OCI-LY7 (cell line): ENCODE measurements around the gene EFNA2. TPM values are rescaled to one million over a fixed set of nuclear protein-coding genes. Genes with fewer than 3 reads are reported as not detected.

ENCODE experiments used
- BruUV-seq: library from RNA; stranded (reverse); fragments of 400-500 nt; replicated peaks from 2 replicates; lab custom pipeline; 2021; lab: Mats Ljungman, UMichigan
- CTCF ChIA-PET: fragments of 300-600 bp; sonication (Branson Sonifier 250); formaldehyde crosslinking; loops from one replicate; lab custom pipeline; 2022; ENCODE audit warnings: antibody characterized with exemption; ENCODE audit not compliant: unreplicated experiment; lab: Charles Lee
- POLR2A ChIA-PET: fragments of 300-600 bp; sonication (Branson Sonifier 250); formaldehyde crosslinking; loops from one replicate; lab custom pipeline; 2022; ENCODE audit warnings: antibody characterized with exemption; lab: Charles Lee
- DNase-seq: peaks from one replicate; pipeline ENCODE4 v3.0.0-alpha.2; 2015; ENCODE audit warnings: low spot score
- H2AFZ ChIP-seq: fragments of 200-600 bp; sonication (generic), shearing (Covaris generic); 2 replicates; pipeline ENCODE4 v1.6.1; 2014; ENCODE audit warnings: mild to moderate bottlenecking, antibody characterized with exemption, low read length, moderate library complexity
- H3K27ac ChIP-seq: fragments of 200-600 bp; sonication (generic); 2 replicates; pipeline ENCODE4 v1.5.1; 2014; ENCODE audit warnings: mixed run types, low read depth, mild to moderate bottlenecking, moderate library complexity, low read length, inconsistent platforms; ENCODE audit not compliant: poor library complexity, severe bottlenecking
- H3K36me3 ChIP-seq: fragments of 200-600 bp; sonication (generic); 2 replicates; pipeline ENCODE4 v1.6.1; 2014; ENCODE audit warnings: mild to moderate bottlenecking, antibody characterized with exemption, low read length, moderate library complexity, mixed read lengths; ENCODE audit not compliant: insufficient read depth
- H3K4me1 ChIP-seq: fragments of 200-600 bp; sonication (generic); 2 replicates; pipeline ENCODE4 v1.5.1; 2014; ENCODE audit warnings: mild to moderate bottlenecking, low read length; ENCODE audit not compliant: insufficient read depth, poor library complexity, severe bottlenecking
- H3K4me2 ChIP-seq: fragments of 200-600 bp; sonication (generic); 2 replicates; pipeline ENCODE4 v1.6.1; 2014; ENCODE audit warnings: mild to moderate bottlenecking, low read length
- H3K4me3 ChIP-seq: fragments of 200-600 bp; sonication (generic); 2 replicates; pipeline ENCODE4 v1.5.1; 2014; ENCODE audit warnings: mild to moderate bottlenecking, low read depth, low read length; ENCODE audit not compliant: poor library complexity, severe bottlenecking
- H3K79me2 ChIP-seq: fragments of 200-600 bp; sonication (generic); 2 replicates; pipeline ENCODE4 v1.6.1; 2016; ENCODE audit warnings: low read depth, mild to moderate bottlenecking, low read length, moderate library complexity, mixed read lengths; ENCODE audit not compliant: insufficient read depth
- H3K9me2 ChIP-seq: fragments of 200-600 bp; sonication (generic); 2 replicates; pipeline ENCODE4 v1.6.1; 2016; ENCODE audit warnings: mild to moderate bottlenecking, low read length, mixed read lengths; ENCODE audit not compliant: insufficient read depth
- H3K9me3 ChIP-seq: fragments of 200-600 bp; sonication (generic); 2 replicates; pipeline ENCODE4 v1.6.1; 2014; ENCODE audit warnings: mild to moderate bottlenecking, mixed run types, low read length, mixed read lengths
- H4K20me1 ChIP-seq: fragments of 200-600 bp; sonication (generic); 2 replicates; pipeline ENCODE4 v1.6.1; 2014; ENCODE audit warnings: mild to moderate bottlenecking, antibody characterized with exemption, low read length, moderate library complexity, mixed read lengths; ENCODE audit not compliant: insufficient read depth
- CTCF ChIP-seq: fragments of 200-600 bp; sonication (generic); conservative IDR thresholded peaks from 2 replicates; pipeline ENCODE4 v1.5.1; 2014; ENCODE audit warnings: mild to moderate bottlenecking, antibody characterized with exemption, low read length, moderate library complexity, mixed read lengths
- EZH2phosphoT487 ChIP-seq: fragments of 200-600 bp; sonication (generic); IDR thresholded peaks from 2 replicates; pipeline ENCODE4 v1.6.1; 2018; ENCODE audit warnings: low read depth, borderline replicate concordance, mild to moderate bottlenecking, mixed run types, antibody characterized with exemption, low read length, moderate library complexity, mixed read lengths
- intact Hi-C: fragments of 100-400 bp; cut with micrococcal nuclease; formaldehyde crosslinking; loops from one replicate; pipeline ENCODE4 v1.10.0; 2022; ENCODE audit not compliant: unreplicated experiment
- total RNA-seq, 2 experiments: library from RNA; depleted of rRNA in 1 of 2; stranded (reverse); fragments of >200 nt in 1 of 2; shearing (Covaris generic) in 1 of 2; gene quantifications; 2 replicates each; pipeline ENCODE4 v1.2.3, GENCODE V29; 2014 to 2022

The EFNA2 gene
- total RNA-seq, 2 experiments from 2014 or later: not detected

- H3K4me1 ChIP-seq: peaks cover 72% of the 10 kb centered on the region
- H3K9me2 ChIP-seq: no peaks in the 10 kb centered on the region
- peaks cover 10% of the 10 kb centered on the region for H3K36me3 ChIP-seq
- BruUV-seq: no TSS peak
- CTCF ChIA-PET: no interaction called here
- H3K4me3 ChIP-seq: peak overlapping the region; percentile 82
- H3K4me2 ChIP-seq: peak overlapping the region; percentile 97
- TF ChIP-seq CTCF (no peak), EZH2phosphoT487 (no peak)
- POLR2A ChIA-PET: no interaction called here
- no peak overlapping the region for H2AFZ ChIP-seq
- DNase-seq: peak; percentile 91
- peaks cover 24% of the 10 kb centered on the region for H3K79me2 ChIP-seq
- H4K20me1 ChIP-seq: peaks cover 1% of the 10 kb centered on the region; the same call in 1 of the 2 replicates
- H3K9me3 ChIP-seq: no peaks in the 10 kb centered on the region
- peak overlapping the region; percentile 93 for H3K27ac ChIP-seq
- intact Hi-C loops: loop anchor here (5.0 to 10.0 kb wide), 2 partner anchors 240 to 382 kb away; partner anchors contain the start of genes CNN2, RNU6-2 and TMEM259
Observed at GRCh38 chr19:1264801-1265614, 20.7 kb upstream of the EFNA2 start.

DNA sequence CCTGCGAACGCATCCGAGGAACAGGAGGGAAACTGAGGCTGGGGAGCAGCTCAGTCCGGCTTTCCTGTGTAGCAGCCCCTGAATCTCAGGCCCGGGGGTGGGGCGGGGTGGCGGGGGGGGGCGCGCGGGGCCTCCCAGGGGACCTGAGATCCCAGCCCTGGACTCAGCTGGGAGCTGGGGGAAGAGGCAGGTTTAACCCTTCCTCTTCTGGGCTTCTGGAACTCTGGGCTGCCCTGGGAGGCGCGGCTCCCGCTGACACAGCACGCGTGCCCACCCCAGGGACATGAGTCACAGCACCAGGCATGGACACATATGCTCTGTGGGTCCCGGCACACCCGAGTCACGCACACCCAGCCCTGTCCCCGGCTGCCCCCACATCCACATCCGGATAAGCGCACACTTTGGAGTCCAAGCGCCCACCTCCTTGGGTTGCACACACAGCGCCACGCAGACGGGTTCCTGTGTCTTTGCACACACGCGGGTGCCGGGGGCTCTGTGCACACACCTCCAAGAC lies 20.0 kb upstream of the EFNA2 start:
- Histone ChIP-seq H3K9me2 (no peaks in the 10 kb centered on the region), H3K4me2 (peak overlapping the region; percentile 97), H3K27ac (peak overlapping the region; percentile 93), H3K4me1 (peaks cover 69% of the 10 kb centered on the region), H4K20me1 (peaks cover 3% of the 10 kb centered on the region; the same call in 1 of the 2 replicates), H3K4me3 (peak overlapping the region; percentile 82), H2AFZ (no peak overlapping the region), H3K79me2 (peaks cover 30% of the 10 kb centered on the region), H3K9me3 (no peaks in the 10 kb centered on the region), H3K36me3 (peaks cover 17% of the 10 kb centered on the region)
- TF ChIP-seq EZH2phosphoT487 (no peak), CTCF (no peak)
- intact Hi-C loops: loop anchor here (1.0 to 10.0 kb wide), 3 partner anchors 16 to 382 kb away; partner anchors contain the start of genes CNN2, RNU6-2 and TMEM259
- ChIA-PET CTCF (interaction anchor here (1.7 kb wide), 1 partner anchor 21 kb away, joined by 24 read pairs; no protein-coding TSS in a partner anchor), POLR2A (interaction anchor here (1.4 kb wide), 1 partner anchor 9 kb away, joined by 3 read pairs; the partner anchor contains the start of gene FAM174C)
- BruUV-seq: no TSS peak
- DNase-seq: no peak
